ENCODE measurements around the gene PTPRJ.

- no peak for TF ChIP-seq GATAD2B (IDR thresholded peaks at IDR 0.05; ENCODE audit: borderline replicate concordance)
- no peak for TF ChIP-seq NFIC (IDR thresholded peaks at IDR 0.05)
- TF ChIP-seq HDAC6 (IDR thresholded peaks at IDR 0.05; ENCODE audit: low read depth, low read length): no peak
- TF ChIP-seq NFXL1 (CRISPR knock-in tag; IDR thresholded peaks at IDR 0.05): no peak
- TF ChIP-seq MECOM (CRISPR knock-in tag; IDR thresholded peaks at IDR 0.05): no peak
- no peak for TF ChIP-seq USF2 (CRISPR knock-in tag; IDR thresholded peaks at IDR 0.05)
- TF ChIP-seq ZNF408 (CRISPR knock-in tag; IDR thresholded peaks at IDR 0.05; ENCODE audit: low read depth): no peak
Observed at GRCh38 chr11:48028914-48029680, 48.7 kb downstream of the PTPRJ start.

All from K562 (cell line).